HUDEP-2 (cell line): ENCODE results near the gene PCCA.
"Not testable (repeated sequence)": the region's sequence is repeated elsewhere in the genome, so short reads cannot be mapped to it uniquely, and the experiment has no call there.

Source experiments
- DNase-seq, 76 experiments: peaks; one replicate each; lab custom pipeline; 2025; ENCODE audit not compliant: unreplicated experiment in 76 of 76; lab: John Stamatoyannopoulos, UW

The PCCA gene

DNA sequence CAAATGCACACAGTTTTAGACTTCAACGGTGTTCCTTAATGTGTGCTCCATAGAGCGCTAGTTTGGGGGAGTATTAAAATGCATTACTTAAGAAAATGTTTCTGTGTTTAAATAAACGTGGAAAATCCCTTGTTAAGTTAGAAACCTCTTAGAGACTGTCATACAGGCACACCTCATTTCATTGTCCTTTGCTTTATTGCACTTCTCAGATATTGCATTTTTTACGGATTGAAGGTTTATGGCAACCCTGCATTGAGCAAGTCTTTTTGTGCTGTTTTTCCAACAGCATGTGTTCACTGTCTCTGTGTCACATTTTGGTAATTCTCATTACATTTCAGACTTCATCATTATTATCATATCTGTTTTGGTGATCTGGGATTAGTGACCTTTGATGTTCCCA is 255.7 kb downstream of the PCCA start:
- DNase-seq: no peak

DNA sequence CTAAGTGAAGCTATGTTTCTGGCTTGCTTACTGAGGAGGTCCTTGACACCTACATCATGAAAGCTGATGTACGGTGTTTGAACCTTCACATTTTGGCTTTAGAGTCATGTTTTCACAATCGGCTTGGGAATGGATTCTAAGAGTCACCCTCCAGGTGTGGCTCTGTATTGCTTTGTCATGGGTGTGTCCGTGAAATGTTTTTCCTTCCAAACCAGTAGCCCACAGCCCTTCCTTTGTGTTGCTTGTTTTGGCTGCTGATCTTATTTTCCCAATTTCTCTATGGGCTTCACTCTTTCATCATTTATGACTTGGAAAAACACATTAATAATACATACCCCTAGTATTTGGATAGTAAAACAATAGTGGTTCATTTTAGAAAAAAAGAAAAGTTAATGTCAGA is 259.1 kb downstream of the PCCA start:
- no peak for DNase-seq

DNA sequence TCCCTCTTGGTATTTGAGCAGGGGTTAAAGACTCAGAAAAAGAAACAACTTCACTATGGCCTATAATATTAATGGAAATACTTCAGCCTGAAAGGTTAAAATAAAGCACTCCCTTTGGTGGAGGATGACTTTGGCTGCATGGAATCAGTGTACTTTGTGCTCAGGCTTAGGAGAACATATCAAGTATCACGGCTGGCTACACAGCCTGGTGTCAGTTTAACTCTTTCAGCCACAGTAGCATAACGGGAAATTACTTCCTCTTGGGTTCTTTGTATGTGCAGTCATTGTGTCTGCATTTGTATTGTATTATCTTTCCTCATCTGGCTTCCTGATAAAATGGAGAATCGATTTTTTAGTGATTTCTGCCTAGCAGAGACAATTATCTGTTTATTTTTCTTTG is 260.7 kb downstream of the PCCA start:
- no peak for DNase-seq

GRCh38 chr13:100350601-100351000 is 261.7 kb downstream of the PCCA start:
- no peak for DNase-seq

- no peak for DNase-seq
Observed at GRCh38 chr13:100356426-100356825, 267.5 kb downstream of the PCCA start.

DNA sequence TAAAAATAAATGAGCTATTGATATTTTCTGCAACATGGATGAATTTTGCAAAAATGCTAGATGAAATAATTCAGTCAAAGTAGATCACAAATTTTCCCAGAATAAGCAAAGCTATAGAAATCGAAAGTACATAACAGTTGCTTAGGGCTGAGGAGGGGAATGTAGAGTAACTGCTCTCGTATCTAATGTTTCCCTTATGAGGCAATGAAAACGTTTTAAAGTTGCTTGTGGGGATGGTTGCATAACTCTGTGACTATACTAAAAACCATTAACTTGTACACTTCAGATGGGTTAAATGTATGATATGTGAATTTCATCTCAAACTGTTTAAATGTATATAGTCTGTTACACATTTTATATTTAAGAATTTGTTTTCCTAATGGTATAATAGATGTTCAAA is 268.0 kb downstream of the PCCA start:
- no peak for DNase-seq

DNA sequence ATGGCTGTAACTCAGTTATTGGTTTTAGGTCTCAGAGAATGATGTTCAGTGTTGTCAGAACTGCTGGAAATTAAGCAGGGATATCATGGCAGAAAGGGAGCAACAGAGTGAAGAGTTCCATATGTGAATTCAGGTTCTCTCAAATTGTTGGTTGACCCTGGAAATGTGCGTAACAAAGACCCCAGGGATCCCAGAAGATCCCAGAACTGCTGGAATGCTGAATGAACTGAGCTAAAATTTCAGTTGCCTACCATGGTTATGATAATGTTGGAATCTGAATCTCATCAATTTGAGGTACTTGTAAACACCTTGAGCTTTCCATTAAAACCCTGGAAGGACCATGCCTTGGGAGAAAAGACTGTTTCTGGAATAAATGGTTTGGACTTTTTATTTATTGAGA is 268.9 kb downstream of the PCCA start:
- DNase-seq: no peak

GRCh38 chr13:100361504-100361903 is 272.6 kb downstream of the PCCA start:
- DNase-seq: no peak

DNA sequence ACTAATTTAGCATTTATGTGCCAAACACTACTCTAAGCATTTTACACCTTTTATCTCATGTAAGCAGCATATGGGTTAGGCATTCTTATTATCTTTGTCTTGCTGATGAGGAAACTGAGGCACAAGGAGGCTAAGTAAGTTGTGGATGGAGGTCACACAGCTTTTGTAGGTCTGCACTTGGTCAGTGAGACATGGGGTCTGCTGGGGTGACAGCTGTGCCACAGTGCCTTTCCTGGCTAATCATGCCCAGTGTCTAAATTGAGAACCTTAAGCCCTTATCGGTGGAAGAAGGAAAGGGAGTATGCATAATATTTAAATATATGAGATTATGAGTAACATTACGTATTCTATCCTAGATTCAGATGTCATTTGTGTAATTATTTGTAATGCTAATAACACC is 273.5 kb downstream of the PCCA start:
- no peak for DNase-seq

DNA sequence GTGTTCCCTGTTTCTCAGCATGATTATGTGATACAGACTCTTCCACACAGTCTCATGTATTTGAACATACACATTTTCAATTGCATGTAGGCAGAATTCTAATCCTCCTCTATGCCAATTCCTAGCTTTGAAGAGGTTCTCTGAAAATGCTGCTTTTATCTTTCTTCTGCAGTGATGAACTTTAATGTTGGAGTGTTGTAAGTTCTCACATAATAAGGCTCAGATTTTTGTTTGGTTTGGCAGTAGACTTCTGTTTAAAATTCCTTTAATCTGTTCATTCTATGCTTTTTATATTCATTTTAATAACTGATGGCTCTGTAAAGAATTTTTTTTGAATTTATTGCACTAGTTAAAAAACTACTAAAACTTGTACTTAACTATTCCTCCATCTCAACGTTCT is 273.9 kb downstream of the PCCA start:
- no peak for DNase-seq

DNA sequence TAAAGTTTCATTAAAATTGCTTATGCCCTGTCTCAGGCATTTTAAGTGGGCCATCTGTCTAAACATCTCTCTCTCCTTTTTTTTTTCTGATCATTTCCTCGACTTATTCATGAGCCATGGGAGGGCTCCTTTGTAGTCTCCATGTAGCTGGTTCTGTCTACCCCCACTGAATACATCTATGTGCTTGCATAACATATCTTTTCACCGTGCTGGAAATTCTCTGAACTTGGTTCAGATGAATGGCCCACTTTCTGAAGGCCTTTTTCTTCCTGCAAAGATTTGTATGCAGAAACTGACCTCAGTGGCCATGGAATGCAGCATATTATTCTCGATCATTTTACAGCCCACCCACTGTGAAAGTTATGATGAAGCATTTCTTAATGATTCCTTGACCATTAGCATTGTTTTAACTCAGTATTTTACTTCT is 274.4 kb downstream of the PCCA start:
- no peak for DNase-seq

- DNase-seq: no peak
Observed at GRCh38 chr13:100363874-100364273, 275.0 kb downstream of the PCCA start.

DNA sequence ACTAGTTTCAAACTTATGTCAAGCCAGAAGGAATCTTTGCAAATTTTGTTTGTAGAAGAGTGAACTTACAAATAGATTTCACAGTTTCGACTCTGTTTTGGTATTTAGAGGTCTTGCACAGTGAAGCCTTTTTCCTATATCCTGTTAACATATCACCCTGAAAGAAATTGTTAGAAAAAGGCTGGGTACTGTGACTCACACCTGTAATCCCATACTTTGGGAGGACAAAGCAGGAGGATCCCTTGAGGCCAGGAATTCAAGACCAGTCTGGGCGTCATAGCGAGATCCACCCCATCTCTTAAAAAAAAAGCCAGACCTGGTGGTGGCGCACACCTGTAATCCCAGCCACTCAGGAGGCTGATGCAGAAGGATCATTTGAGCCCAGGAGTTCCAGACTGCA is 275.7 kb downstream of the PCCA start:
- no peak for DNase-seq

GRCh38 chr13:100365680-100366079 is 276.8 kb downstream of the PCCA start:
- no peak for DNase-seq

GRCh38 chr13:100378533-100378932 is 289.6 kb downstream of the PCCA start:
- no peak for DNase-seq

GRCh38 chr13:100381595-100382224 is 292.8 kb downstream of the PCCA start:
- DNase-seq: no peak

DNA sequence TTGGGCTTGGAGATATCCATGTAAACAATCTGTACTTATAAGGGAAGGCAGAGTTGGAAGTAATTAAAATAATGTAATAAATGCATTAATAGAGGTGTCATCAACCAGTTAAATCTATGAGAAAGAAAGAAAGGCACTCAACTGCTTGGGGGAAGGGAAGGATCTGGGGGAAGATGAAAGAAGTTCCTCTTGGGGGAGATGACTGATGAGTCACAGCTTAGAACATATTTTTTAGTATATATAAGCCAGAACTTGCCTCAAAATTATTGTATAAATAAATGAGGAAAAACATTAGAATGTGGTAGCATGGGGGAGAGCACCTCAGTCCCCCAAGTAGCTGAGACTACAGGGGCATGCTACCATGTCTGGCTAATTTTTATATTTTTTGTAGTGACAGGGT is 293.9 kb downstream of the PCCA start:
- no peak for DNase-seq

- no peak for DNase-seq
Observed at GRCh38 chr13:100387416-100387815, 298.5 kb downstream of the PCCA start.

DNA sequence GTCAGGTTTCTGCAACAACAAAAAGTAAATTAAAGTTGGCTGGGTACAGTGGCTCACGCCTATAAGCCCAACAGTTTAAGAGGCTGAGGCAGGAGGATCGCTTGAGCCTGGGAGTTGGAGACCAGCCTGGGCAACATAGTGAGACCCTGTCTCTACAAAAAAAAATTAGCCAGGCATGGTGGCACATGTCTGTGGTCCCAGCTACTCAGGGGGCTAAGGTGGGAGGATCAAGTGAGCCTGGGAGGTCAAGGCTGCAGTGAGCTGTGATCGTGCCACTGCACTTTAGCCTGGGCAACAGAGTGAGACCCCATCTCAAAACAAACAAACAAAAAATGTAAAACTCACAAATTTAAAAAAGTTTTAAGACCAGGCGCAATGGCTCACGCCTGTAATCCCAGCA is 299.3 kb downstream of the PCCA start:
- DNase-seq: not testable (repeated sequence)

- DNase-seq: no peak
Observed at GRCh38 chr13:100388923-100389322, 300.0 kb downstream of the PCCA start.

- no peak for DNase-seq
Observed at GRCh38 chr13:100389617-100390016, 300.7 kb downstream of the PCCA start.

- DNase-seq: peak in 66 of 76 experiments; percentile 3 to 86 (median 43)
Observed at GRCh38 chr13:100392709-100393630, 304.1 kb downstream of the PCCA start.
